ENCODE data around the gene MARCHF9.

The MARCHF9 gene

GRCh38 chr12:57735952-57736740, 18.8 kb upstream of the MARCHF9 start:
- TF ChIP-seq ZBTB7A (IDR thresholded peaks at IDR 0.05; ENCODE audit: low read depth): 0 out of 2 replicates have a peak, but pooled peaks have one; percentile 22
- peak; percentile 33; the same call in 1 of the 2 replicates for TF ChIP-seq RAD21 (IDR thresholded peaks at IDR 0.05; ENCODE audit: low read depth)
- no peak for TF ChIP-seq CEBPB (IDR thresholded peaks at IDR 0.05)
- no peak for TF ChIP-seq EP300 (IDR thresholded peaks at IDR 0.05; ENCODE audit: borderline replicate concordance)

- TF ChIP-seq EGR1 (IDR thresholded peaks at IDR 0.05) (no peak), TAF1 (IDR thresholded peaks at IDR 0.05; ENCODE audit: low read depth) (no peak), REST (IDR thresholded peaks at IDR 0.05; ENCODE audit: low read depth) (no peak), RAD21 (IDR thresholded peaks at IDR 0.05; ENCODE audit: low read depth) (no peak), ZBTB7A (IDR thresholded peaks at IDR 0.05; ENCODE audit: low read depth) (no peak; the same call in 1 of the 2 replicates), YY1 (IDR thresholded peaks at IDR 0.05; ENCODE audit: low read depth) (no peak), CEBPB (IDR thresholded peaks at IDR 0.05) (no peak), CREB1 (IDR thresholded peaks at IDR 0.05; ENCODE audit: low read depth) (no peak), NFIC (IDR thresholded peaks at IDR 0.05) (no peak), USF1 (IDR thresholded peaks at IDR 0.05) (no peak)
Observed at GRCh38 chr12:57736741-57737466, 18.0 kb upstream of the MARCHF9 start.

GRCh38 chr12:57737467-57738460, 17.1 kb upstream of the MARCHF9 start:
- TF ChIP-seq ZBTB7A (IDR thresholded peaks at IDR 0.05; ENCODE audit: low read depth): peak; percentile 62; the same call in 1 of the 2 replicates
- TF ChIP-seq REST (IDR thresholded peaks at IDR 0.05; ENCODE audit: low read depth): no peak
- TF ChIP-seq YY1 (IDR thresholded peaks at IDR 0.05; ENCODE audit: low read depth): no peak

DNA sequence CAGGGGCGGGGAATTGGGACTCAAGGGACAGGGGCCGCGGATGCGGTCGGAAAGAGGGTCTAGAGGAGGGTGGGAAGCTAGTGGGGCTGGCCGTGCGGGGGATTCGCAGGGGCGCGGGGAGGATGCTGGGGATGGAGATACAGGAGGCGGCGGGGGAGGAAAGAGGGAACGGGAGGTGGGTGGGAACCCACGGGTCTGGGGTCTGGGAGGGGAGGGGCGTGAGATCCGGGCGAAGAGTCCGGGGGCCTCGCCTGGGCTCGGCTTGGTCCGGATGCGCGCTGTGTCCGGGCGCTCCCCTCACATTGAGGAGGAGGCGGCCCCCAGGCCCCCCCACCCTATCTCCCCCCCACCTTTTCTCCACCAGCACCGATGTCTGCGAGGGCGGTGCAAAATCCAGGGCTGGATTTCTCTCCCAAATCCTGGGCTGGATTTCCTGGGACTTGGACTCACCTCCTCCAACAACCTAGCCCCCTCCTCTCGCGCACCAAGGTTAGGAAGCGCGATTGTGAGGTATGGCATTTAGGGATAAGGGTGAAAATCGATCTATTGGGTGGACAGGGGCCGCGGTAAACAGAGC, 16.2 kb upstream of the MARCHF9 start, which contains the start of gene AGAP2:
Gene AGAP2 (minus strand): TSS at position 82 of the 577 bp plus-strand sequence. CDS start 496 bp downstream, outside the sequence.
- peak; percentile 59 for TF ChIP-seq YY1 (IDR thresholded peaks at IDR 0.05; ENCODE audit: low read depth)
- TF ChIP-seq TCF12 (IDR thresholded peaks at IDR 0.05; ENCODE audit: low read depth): no peak

- TF ChIP-seq EGR1 (IDR thresholded peaks at IDR 0.05): no peak
- TF ChIP-seq TCF12 (IDR thresholded peaks at IDR 0.05; ENCODE audit: low read depth): no peak
- TF ChIP-seq EP300 (IDR thresholded peaks at IDR 0.05; ENCODE audit: borderline replicate concordance): no peak
- TF ChIP-seq CEBPB (IDR thresholded peaks at IDR 0.05): no peak
- no peak for TF ChIP-seq TAF1 (IDR thresholded peaks at IDR 0.05; ENCODE audit: low read depth)
- no peak for TF ChIP-seq FOXM1 (IDR thresholded peaks at IDR 0.05; ENCODE audit: borderline replicate concordance, low read depth)
- no peak for TF ChIP-seq RAD21 (IDR thresholded peaks at IDR 0.05; ENCODE audit: low read depth)
- TF ChIP-seq YY1 (IDR thresholded peaks at IDR 0.05; ENCODE audit: low read depth): no peak
- no peak for TF ChIP-seq MAX (IDR thresholded peaks at IDR 0.05)
- no peak for TF ChIP-seq REST (IDR thresholded peaks at IDR 0.05; ENCODE audit: low read depth)
Observed at GRCh38 chr12:57739387-57739786, 15.5 kb upstream of the MARCHF9 start.
